Hepatocyte (in vitro differentiated cells): ENCODE results near the gene OR2V2.

Experiments
- EZH2 ChIP-seq: fragments of 200-600 bp; sonication (generic); IDR thresholded peaks from 2 replicates; pipeline ENCODE4 v1.6.1; 2016; ENCODE audit warnings: antibody characterized with exemption, mild to moderate bottlenecking, borderline replicate concordance
- TF ChIP-seq, protein P1 (sequence below): fragments of 200-600 bp; sonication (generic); IDR thresholded peaks from 2 replicates; pipeline ENCODE4 v1.5.1; 2016; ENCODE audit warnings: antibody characterized with exemption, mild to moderate bottlenecking; ENCODE audit not compliant: poor library complexity

DNA sequence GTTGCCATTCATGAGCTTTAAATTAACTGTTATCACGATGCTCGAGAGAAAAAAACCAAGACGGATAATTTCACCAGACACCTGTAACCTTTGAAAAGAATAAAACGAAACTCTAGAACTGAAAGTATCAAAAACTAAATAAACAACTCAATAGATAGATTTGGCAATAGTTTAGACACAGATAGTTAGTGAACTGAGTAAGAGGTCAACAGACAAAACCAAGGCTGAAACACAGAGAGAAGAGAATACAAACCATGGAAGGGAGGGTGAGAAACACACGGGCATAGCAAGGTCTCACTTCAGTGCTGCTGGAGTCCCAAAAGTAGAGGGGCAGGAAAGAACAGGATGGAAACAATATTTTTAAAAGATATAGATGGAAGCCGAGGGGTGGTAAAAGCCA, 13.1 kb upstream of the OR2V2 start:
- TF ChIP-seq, protein P1, sequence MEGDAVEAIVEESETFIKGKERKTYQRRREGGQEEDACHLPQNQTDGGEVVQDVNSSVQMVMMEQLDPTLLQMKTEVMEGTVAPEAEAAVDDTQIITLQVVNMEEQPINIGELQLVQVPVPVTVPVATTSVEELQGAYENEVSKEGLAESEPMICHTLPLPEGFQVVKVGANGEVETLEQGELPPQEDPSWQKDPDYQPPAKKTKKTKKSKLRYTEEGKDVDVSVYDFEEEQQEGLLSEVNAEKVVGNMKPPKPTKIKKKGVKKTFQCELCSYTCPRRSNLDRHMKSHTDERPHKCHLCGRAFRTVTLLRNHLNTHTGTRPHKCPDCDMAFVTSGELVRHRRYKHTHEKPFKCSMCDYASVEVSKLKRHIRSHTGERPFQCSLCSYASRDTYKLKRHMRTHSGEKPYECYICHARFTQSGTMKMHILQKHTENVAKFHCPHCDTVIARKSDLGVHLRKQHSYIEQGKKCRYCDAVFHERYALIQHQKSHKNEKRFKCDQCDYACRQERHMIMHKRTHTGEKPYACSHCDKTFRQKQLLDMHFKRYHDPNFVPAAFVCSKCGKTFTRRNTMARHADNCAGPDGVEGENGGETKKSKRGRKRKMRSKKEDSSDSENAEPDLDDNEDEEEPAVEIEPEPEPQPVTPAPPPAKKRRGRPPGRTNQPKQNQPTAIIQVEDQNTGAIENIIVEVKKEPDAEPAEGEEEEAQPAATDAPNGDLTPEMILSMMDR, result no peak
- TF ChIP-seq EZH2, result no peak
